HepG2 (cell line): ENCODE data around the gene CXADR. TPM values are rescaled to one million over a fixed set of nuclear protein-coding genes. Genes with fewer than 3 reads are reported as not detected.
A peak's percentile ranks its signal among the peaks of the same experiment; 100 is the strongest.

Experiments
- ATAC-seq: fragments of 200-7000 bp; cut with Tn5 transposase; 3 replicates; pipeline ENCODE4 v1.9.1; 2020; ENCODE audit warnings: mild to moderate bottlenecking, moderate library complexity
- BruUV-seq: library from RNA; stranded (reverse); fragments of 400-500 nt; replicated peaks from 2 replicates; lab custom pipeline; 2021; lab: Mats Ljungman, UMichigan
- CTCF ChIA-PET: fragments of 300-600 bp; formaldehyde crosslinking; extraction: SDS; loops from one replicate; lab custom pipeline; 2021; ENCODE audit warnings: low total read pairs, inconsistent platforms, low intra/inter-chr PET ratio; lab: Yijun Ruan, JAX
- POLR2A ChIA-PET: fragments of 350-600 bp; sonication (Branson Sonifier 250); formaldehyde crosslinking; loops from one replicate; lab custom pipeline; 2020; ENCODE audit warnings: antibody characterized with exemption, inconsistent platforms; lab: Yijun Ruan, JAX
- DNase-seq: peaks from one replicate; pipeline ENCODE4 v3.0.0-alpha.2; 2015; ENCODE audit warnings: low spot score
- FAIRE-seq: peaks from 3 replicates; lab custom pipeline; 2011; peaks lifted over from hg19 to GRCh38; lab: Jason Lieb, UNC
- H2AFZ ChIP-seq: one replicate; pipeline ENCODE4 v1.6.1; 2011; ENCODE audit warnings: low read length, inconsistent platforms
- H3K27ac ChIP-seq: fragments of 300-600 bp; 3 replicates; pipeline ENCODE4 v1.8.0; 2011; ENCODE audit warnings: mixed run types, mild to moderate bottlenecking, mixed read lengths, low read length, inconsistent platforms; ENCODE audit not compliant: insufficient read depth; ENCODE audit errors: extremely low read length
- H3K27me3 ChIP-seq, 2 experiments: fragments of 200-600 bp in 1 of 2; 2 replicates in 1 of 2; 3 replicates in 1 of 2; pipeline versions ENCODE4 v1.6.0 to v1.8.0; 2011; ENCODE audit warnings: low read length in 2 of 2, mild to moderate bottlenecking in 2 of 2, moderate library complexity in 2 of 2, inconsistent platforms in 1 of 2; ENCODE audit not compliant: insufficient read depth in 2 of 2, control insufficient read depth in 1 of 2
- H3K36me3 ChIP-seq, 2 experiments: fragments of 200-600 bp in 1 of 2; replicated peaks in 1 of 2; 2 replicates in 1 of 2; 3 replicates in 1 of 2; pipeline versions ENCODE4 v1.5.1 to v1.8.0; 2011; ENCODE audit warnings: low read length in 2 of 2, inconsistent platforms in 1 of 2; ENCODE audit not compliant: insufficient read depth in 2 of 2, control insufficient read depth in 1 of 2
- H3K4me1 ChIP-seq: 2 replicates; pipeline ENCODE4 v1.5.1; 2012; ENCODE audit warnings: low read length, inconsistent platforms; ENCODE audit not compliant: insufficient read depth
- H3K4me2 ChIP-seq: 2 replicates; pipeline ENCODE4 v1.6.0; 2011; ENCODE audit warnings: low read depth, low read length, inconsistent platforms
- H3K4me3 ChIP-seq, 3 experiments: fragments of 200-600 bp in 1 of 3; sonication (generic), shearing (Covaris generic) in 1 of 3; replicated peaks in 1 of 3; 2 replicates each; pipeline ENCODE4 v1.5.1; 2011 to 2016; ENCODE audit warnings: low read length in 3 of 3, inconsistent platforms in 2 of 3, low read depth in 2 of 3, mild to moderate bottlenecking in 2 of 3, control low read depth in 1 of 3, mixed read lengths in 1 of 3; ENCODE audit not compliant: insufficient read depth in 1 of 3
- H3K79me2 ChIP-seq: one replicate; pipeline ENCODE4 v1.6.1; 2011; ENCODE audit warnings: low read length, inconsistent platforms; ENCODE audit not compliant: insufficient read depth
- H3K9ac ChIP-seq: 2 replicates; pipeline ENCODE4 v1.6.0; 2011; ENCODE audit warnings: mild to moderate bottlenecking, low read depth, low read length, inconsistent platforms; ENCODE audit not compliant: insufficient read depth
- H3K9me3 ChIP-seq: 2 replicates; pipeline ENCODE4 v1.5.1; 2012; ENCODE audit warnings: mild to moderate bottlenecking, low read length
- H4K20me1 ChIP-seq: 2 replicates; pipeline ENCODE4 v1.6.0; 2011; ENCODE audit warnings: inconsistent platforms, mild to moderate bottlenecking, low read length, moderate library complexity; ENCODE audit not compliant: insufficient read depth
- NFKB2 ChIP-seq: sonication (generic); formaldehyde crosslinking; IDR thresholded peaks from 2 replicates; pipeline ENCODE4 v1.4.0; 2020; ENCODE audit warnings: missing genetic modification reagents, borderline replicate concordance
- NR2F6 ChIP-seq, 2 experiments: IDR thresholded peaks; 2 replicates each; pipeline ENCODE4 v1.6.1; 2016; ENCODE audit warnings: antibody characterized with exemption in 1 of 2, mild to moderate bottlenecking in 1 of 2
- RFX3 ChIP-seq: IDR thresholded peaks from 2 replicates; pipeline ENCODE4 v1.6.1; 2016; ENCODE audit warnings: missing biosample characterization, missing genetic modification reagents
- SCMH1 ChIP-seq: sonication (generic); formaldehyde crosslinking; IDR thresholded peaks from 2 replicates; pipeline ENCODE4 v1.9.0; 2021; ENCODE audit warnings: missing genetic modification reagents, mild to moderate bottlenecking, borderline replicate concordance
- SIX1 ChIP-seq: sonication (generic); formaldehyde crosslinking; IDR thresholded peaks from 2 replicates; pipeline ENCODE4 v1.4.0; 2020; ENCODE audit warnings: missing genetic modification reagents, borderline replicate concordance
- ZNF207 ChIP-seq: fragments of 450-650 bp; IDR thresholded peaks from 2 replicates; pipeline ENCODE4 v1.6.1; 2016; ENCODE audit warnings: antibody characterized with exemption, borderline replicate concordance
- ZNF263 ChIP-seq: sonication (generic); formaldehyde crosslinking; IDR thresholded peaks from 2 replicates; pipeline ENCODE4 v1.4.0; 2020; ENCODE audit warnings: missing genetic modification reagents
- ZNF569 ChIP-seq: sonication (generic); formaldehyde crosslinking; IDR thresholded peaks from 2 replicates; pipeline ENCODE4 v1.5.0; 2020; ENCODE audit warnings: mild to moderate bottlenecking, missing genetic modification reagents, moderate library complexity, borderline replicate concordance
- WGBS: methylation state at CpG from one replicate; pipeline ENCODE4 v1.1.6; 2017; ENCODE audit warnings: low lambda C conversion rate; 5-methylcytosine and 5-hydroxymethylcytosine counted together
- in situ Hi-C: cut with HindIII; loops from 2 replicates; pipeline ENCODE4 v1.10.0; 2017; ENCODE audit warnings: low pct_unique_long_range_greater_than_20kb; ENCODE audit not compliant: extremely low pct_ligation_motif_present
- intact Hi-C: fragments of 100-400 bp; cut with micrococcal nuclease; formaldehyde crosslinking; loops from one replicate; pipeline ENCODE4 v1.10.0; 2022; ENCODE audit not compliant: unreplicated experiment
- polyA plus RNA-seq, 8 experiments: library from polyadenylated mRNA; depleted of rRNA in 3 of 8; stranded (reverse) in 7 of 8; unstranded in 1 of 8; fragments of >200 nt; fragmentation: Illumina TruSeq in 4 of 8; extraction: Trizol in 4 of 8; gene quantifications; 2 replicates each; pipeline versions ENCODE4 v1.2.1 to v1.2.3, GENCODE V29; 2011 to 2016; ENCODE audit warnings: low read depth in 4 of 8, missing spikeins in 1 of 8, mixed read lengths in 1 of 8; ENCODE audit not compliant: insufficient read depth in 1 of 8
- total RNA-seq, 5 experiments: library from RNA; depleted of rRNA; stranded (reverse); fragments of >200 nt; fragmentation: Illumina TruSeq; extraction: Trizol; gene quantifications; 2 replicates each; pipeline ENCODE4 v1.2.3, GENCODE V29; 2016; ENCODE audit warnings: low read depth in 1 of 5
- TF ChIP-seq, protein P1 (sequence below): sonication (generic); formaldehyde crosslinking; IDR thresholded peaks from 2 replicates; pipeline ENCODE4 v1.5.0; 2020; ENCODE audit warnings: mild to moderate bottlenecking, missing genetic modification reagents, moderate library complexity
- TF ChIP-seq, protein P2 (sequence below): sonication (generic); formaldehyde crosslinking; IDR thresholded peaks from 2 replicates; pipeline ENCODE4 v1.5.0; 2020; ENCODE audit warnings: mild to moderate bottlenecking, missing genetic modification reagents, borderline replicate concordance

Gene CXADR
- total and polyA plus RNA-seq, 2 of the 13 experiments (the other 11 are each of a cell fraction or from before 2014, with no cell fraction given): 86.8 to 110 TPM

DNA sequence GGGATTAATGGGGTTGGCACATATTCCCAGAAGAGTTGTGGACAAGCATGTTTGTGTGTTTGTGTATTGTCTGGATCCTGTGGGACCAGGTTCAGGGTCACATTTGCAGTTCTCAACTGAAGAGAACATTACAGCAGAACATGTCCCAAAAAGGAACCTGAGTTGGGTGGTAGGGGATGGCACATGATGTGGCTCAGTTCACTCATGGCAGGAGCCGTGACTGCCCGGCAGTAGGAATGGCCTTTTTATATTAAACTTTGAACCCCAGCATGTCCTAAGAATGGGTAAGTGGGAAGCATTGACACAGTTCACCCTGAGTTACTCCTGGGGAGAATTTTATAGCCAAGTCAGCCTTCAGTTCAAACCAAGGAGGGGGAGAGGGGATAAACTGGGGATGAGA is 41.3 kb downstream of the CXADR start:
- no peak overlapping the region for H2AFZ ChIP-seq
- BruUV-seq: no TSS peak
- in situ Hi-C loops: loop anchor here (10.0 kb wide), 1 partner anchor 159 kb away; no protein-coding TSS in a partner anchor
- H3K4me3 ChIP-seq: no peak overlapping the region
- no peak overlapping the region for H3K27ac ChIP-seq
- H4K20me1 ChIP-seq: peaks cover 42% of the 10 kb centered on the region
- H3K36me3 ChIP-seq: peaks cover 27 to 76% of the 10 kb centered on the region in 2 experiments
- H3K9ac ChIP-seq: no peak overlapping the region
- WGBS: 50% methylated on average over 2 of the region's 2 CpGs
- peaks cover 46% of the 10 kb centered on the region for H3K79me2 ChIP-seq
- no peak for TF ChIP-seq ZNF263 (CRISPR knock-in tag)
- TF ChIP-seq RFX3 (CRISPR knock-in tag): no peak
- no peak for TF ChIP-seq ZNF569
- TF ChIP-seq NFKB2 (CRISPR knock-in tag): no peak
- no peak for TF ChIP-seq ZNF207
- no peak for TF ChIP-seq NR2F6 (IDR thresholded peaks at IDR 0.05)
- TF ChIP-seq NR2F6 (CRISPR knock-in tag; IDR thresholded peaks at IDR 0.05): no peak
- TF ChIP-seq, all 625 proteins: peak for 0
- POLR2A ChIA-PET: interaction anchor here (0.6 to 2.1 kb wide), 7 partner anchors 12 to 167 kb away, joined by 3 to 13 read pairs (median 4); no protein-coding TSS in a partner anchor
- intact Hi-C loops: loop anchor here (1.0 to 2.0 kb wide), 3 partner anchors 33 to 167 kb away; partner anchors contain the start of gene CXADR
- no peaks in the 10 kb centered on the region for H3K9me3 ChIP-seq
- H3K27me3 ChIP-seq: no peaks in the 10 kb centered on the region
- CTCF ChIA-PET: interaction anchor here (1.5 kb wide), 1 partner anchor 167 kb away, joined by 17 read pairs; no protein-coding TSS in a partner anchor
- no peak overlapping the region for H3K4me2 ChIP-seq
- ATAC-seq (no peak), DNase-seq (no peak), FAIRE-seq (no peak)
- H3K4me1 ChIP-seq: peaks cover 28% of the 10 kb centered on the region

DNA sequence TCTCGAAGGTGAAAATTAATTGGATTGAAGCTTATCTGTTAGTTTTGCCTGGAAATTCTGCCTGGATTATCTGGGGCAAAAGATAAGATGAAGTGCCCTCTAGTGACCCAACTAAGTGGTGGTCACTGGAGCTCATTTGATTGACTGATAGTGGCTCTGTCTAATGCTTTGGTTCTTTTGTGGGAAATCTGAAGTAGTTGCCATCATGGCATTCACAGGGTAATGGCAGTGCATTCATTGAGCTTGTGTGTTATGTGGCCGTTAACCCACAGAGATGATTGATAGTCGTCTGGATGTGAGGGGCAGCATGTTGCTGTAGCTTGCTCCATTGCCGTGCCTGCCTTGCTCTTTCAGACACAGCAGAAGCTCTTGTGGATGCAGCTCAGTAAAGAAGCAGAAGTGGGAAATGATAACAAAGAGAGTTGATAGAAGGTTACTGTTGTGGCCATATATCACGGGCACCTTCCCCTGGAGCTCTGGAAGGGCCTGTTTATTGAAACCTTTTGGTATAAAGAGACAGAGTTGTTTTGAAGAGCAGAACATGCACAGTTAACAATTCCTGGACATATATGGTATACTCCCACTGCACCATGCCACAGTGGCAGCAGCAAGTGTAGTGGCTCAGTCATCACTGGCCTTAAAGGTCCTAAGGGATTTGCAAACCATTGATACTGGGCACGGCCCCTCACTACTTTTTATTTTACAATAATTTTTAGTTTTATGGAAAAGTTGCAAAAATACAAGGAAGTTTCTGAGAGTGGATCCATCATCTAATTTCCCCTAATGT is 42.0 kb downstream of the CXADR start:
- DNase-seq: peak; percentile 32
- H3K79me2 ChIP-seq: peaks cover 40% of the 10 kb centered on the region
- ATAC-seq: peak; percentile 62
- H3K4me1 ChIP-seq: peaks cover 20% of the 10 kb centered on the region
- intact Hi-C loops: loop anchor here (1.0 to 2.0 kb wide), 3 partner anchors 32 to 168 kb away; partner anchors contain the start of gene CXADR
- peaks cover 31 to 73% of the 10 kb centered on the region in 2 experiments for H3K36me3 ChIP-seq
- no peak overlapping the region for H3K4me3 ChIP-seq
- POLR2A ChIA-PET: interaction anchor here (0.6 to 2.1 kb wide), 7 partner anchors 12 to 168 kb away, joined by 3 to 13 read pairs (median 4); no protein-coding TSS in a partner anchor
- WGBS: 83% methylated on average over 6 of the region's 6 CpGs
- no peak overlapping the region for H3K27ac ChIP-seq
- H2AFZ ChIP-seq: no peak overlapping the region
- no TSS peak for BruUV-seq
- H3K27me3 ChIP-seq: no peaks in the 10 kb centered on the region
- H4K20me1 ChIP-seq: peaks cover 36% of the 10 kb centered on the region
- no peak for FAIRE-seq
- CTCF ChIA-PET: interaction anchor here (1.5 kb wide), 1 partner anchor 167 kb away, joined by 17 read pairs; no protein-coding TSS in a partner anchor
- no peaks in the 10 kb centered on the region for H3K9me3 ChIP-seq
- no peak overlapping the region for H3K4me2 ChIP-seq
- in situ Hi-C loops: loop anchor here (10.0 kb wide), 1 partner anchor 160 kb away; no protein-coding TSS in a partner anchor
- H3K9ac ChIP-seq: no peak overlapping the region
- no peak for TF ChIP-seq SCMH1 (CRISPR knock-in tag)
- TF ChIP-seq, protein P1, sequence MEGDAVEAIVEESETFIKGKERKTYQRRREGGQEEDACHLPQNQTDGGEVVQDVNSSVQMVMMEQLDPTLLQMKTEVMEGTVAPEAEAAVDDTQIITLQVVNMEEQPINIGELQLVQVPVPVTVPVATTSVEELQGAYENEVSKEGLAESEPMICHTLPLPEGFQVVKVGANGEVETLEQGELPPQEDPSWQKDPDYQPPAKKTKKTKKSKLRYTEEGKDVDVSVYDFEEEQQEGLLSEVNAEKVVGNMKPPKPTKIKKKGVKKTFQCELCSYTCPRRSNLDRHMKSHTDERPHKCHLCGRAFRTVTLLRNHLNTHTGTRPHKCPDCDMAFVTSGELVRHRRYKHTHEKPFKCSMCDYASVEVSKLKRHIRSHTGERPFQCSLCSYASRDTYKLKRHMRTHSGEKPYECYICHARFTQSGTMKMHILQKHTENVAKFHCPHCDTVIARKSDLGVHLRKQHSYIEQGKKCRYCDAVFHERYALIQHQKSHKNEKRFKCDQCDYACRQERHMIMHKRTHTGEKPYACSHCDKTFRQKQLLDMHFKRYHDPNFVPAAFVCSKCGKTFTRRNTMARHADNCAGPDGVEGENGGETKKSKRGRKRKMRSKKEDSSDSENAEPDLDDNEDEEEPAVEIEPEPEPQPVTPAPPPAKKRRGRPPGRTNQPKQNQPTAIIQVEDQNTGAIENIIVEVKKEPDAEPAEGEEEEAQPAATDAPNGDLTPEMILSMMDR (CRISPR knock-in tag): peak; percentile 64
- no peak for TF ChIP-seq SIX1
- TF ChIP-seq, protein P2, sequence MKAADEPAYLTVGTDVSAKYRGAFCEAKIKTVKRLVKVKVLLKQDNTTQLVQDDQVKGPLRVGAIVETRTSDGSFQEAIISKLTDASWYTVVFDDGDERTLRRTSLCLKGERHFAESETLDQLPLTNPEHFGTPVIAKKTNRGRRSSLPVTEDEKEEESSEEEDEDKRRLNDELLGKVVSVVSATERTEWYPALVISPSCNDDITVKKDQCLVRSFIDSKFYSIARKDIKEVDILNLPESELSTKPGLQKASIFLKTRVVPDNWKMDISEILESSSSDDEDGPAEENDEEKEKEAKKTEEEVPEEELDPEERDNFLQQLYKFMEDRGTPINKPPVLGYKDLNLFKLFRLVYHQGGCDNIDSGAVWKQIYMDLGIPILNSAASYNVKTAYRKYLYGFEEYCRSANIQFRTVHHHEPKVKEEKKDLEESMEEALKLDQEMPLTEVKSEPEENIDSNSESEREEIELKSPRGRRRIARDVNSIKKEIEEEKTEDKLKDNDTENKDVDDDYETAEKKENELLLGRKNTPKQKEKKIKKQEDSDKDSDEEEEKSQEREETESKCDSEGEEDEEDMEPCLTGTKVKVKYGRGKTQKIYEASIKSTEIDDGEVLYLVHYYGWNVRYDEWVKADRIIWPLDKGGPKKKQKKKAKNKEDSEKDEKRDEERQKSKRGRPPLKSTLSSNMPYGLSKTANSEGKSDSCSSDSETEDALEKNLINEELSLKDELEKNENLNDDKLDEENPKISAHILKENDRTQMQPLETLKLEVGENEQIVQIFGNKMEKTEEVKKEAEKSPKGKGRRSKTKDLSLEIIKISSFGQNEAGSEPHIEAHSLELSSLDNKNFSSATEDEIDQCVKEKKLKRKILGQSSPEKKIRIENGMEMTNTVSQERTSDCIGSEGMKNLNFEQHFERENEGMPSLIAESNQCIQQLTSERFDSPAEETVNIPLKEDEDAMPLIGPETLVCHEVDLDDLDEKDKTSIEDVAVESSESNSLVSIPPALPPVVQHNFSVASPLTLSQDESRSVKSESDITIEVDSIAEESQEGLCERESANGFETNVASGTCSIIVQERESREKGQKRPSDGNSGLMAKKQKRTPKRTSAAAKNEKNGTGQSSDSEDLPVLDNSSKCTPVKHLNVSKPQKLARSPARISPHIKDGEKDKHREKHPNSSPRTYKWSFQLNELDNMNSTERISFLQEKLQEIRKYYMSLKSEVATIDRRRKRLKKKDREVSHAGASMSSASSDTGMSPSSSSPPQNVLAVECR (CRISPR knock-in tag): no peak
